HepG2 (cell line): ENCODE results near the gene PPM1M. TPM values are rescaled to one million over a fixed set of nuclear protein-coding genes. Genes with fewer than 3 reads are reported as not detected.
A peak's percentile ranks its signal among the peaks of the same experiment; 100 is the strongest.

Experiments used
- HNRNPH1 ChIP-seq: fragments of 200-400 bp; formaldehyde crosslinking; optimal IDR thresholded peaks from 2 replicates; pipeline ENCODE3; 2017; ENCODE audit warnings: mild to moderate bottlenecking, low read depth, low read length
- MNT ChIP-seq: fragments of 450-650 bp; IDR thresholded peaks from 2 replicates; pipeline ENCODE4 v1.6.1; 2016
- NFIB ChIP-seq: sonication (generic); formaldehyde crosslinking; IDR thresholded peaks from 2 replicates; pipeline ENCODE4 v1.9.0; 2021; ENCODE audit warnings: missing genetic modification reagents, mild to moderate bottlenecking, borderline replicate concordance
- RBFOX2 ChIP-seq: fragments of 200-400 bp; formaldehyde crosslinking; IDR thresholded peaks from 2 replicates; pipeline ENCODE4 v1.6.1; 2017; ENCODE audit warnings: low read depth, mild to moderate bottlenecking, low read length
- TCF7 ChIP-seq: sonication (generic); IDR thresholded peaks from 2 replicates; pipeline ENCODE4 v1.6.1; 2016; ENCODE audit warnings: antibody characterized with exemption, low read depth
- ZNF451 ChIP-seq: sonication (generic); formaldehyde crosslinking; IDR thresholded peaks from 2 replicates; pipeline ENCODE4 v1.5.0; 2020; ENCODE audit warnings: mild to moderate bottlenecking, missing genetic modification reagents
- ZNF543 ChIP-seq: sonication (generic); formaldehyde crosslinking; IDR thresholded peaks from 2 replicates; pipeline ENCODE4 v1.4.0; 2020; ENCODE audit warnings: mild to moderate bottlenecking, missing genetic modification reagents
- ZNF746 ChIP-seq: sonication (generic); formaldehyde crosslinking; IDR thresholded peaks from 2 replicates; pipeline ENCODE4 v1.8.0; 2022; ENCODE audit warnings: mild to moderate bottlenecking, missing genetic modification reagents
- ZNF773 ChIP-seq: sonication (generic); formaldehyde crosslinking; IDR thresholded peaks from 2 replicates; pipeline ENCODE4 v1.4.0; 2020; ENCODE audit warnings: missing genetic modification reagents, borderline replicate concordance
- polyA plus RNA-seq, 8 experiments: library from polyadenylated mRNA; depleted of rRNA in 3 of 8; stranded (reverse) in 7 of 8; unstranded in 1 of 8; fragments of >200 nt; fragmentation: Illumina TruSeq in 4 of 8; extraction: Trizol in 4 of 8; gene quantifications; 2 replicates each; pipeline versions ENCODE4 v1.2.1 to v1.2.3, GENCODE V29; 2011 to 2016; ENCODE audit warnings: low read depth in 4 of 8, missing spikeins in 1 of 8, mixed read lengths in 1 of 8; ENCODE audit not compliant: insufficient read depth in 1 of 8
- total RNA-seq, 5 experiments: library from RNA; depleted of rRNA; stranded (reverse); fragments of >200 nt; fragmentation: Illumina TruSeq; extraction: Trizol; gene quantifications; 2 replicates each; pipeline ENCODE4 v1.2.3, GENCODE V29; 2016; ENCODE audit warnings: low read depth in 1 of 5
- TF ChIP-seq, protein P1 (sequence below): sonication (generic); formaldehyde crosslinking; IDR thresholded peaks from 2 replicates; pipeline ENCODE4 v1.5.1; 2020; ENCODE audit warnings: mild to moderate bottlenecking, missing genetic modification reagents, borderline replicate concordance
- TF ChIP-seq, protein P2 (sequence below): sonication (generic); formaldehyde crosslinking; IDR thresholded peaks from 2 replicates; pipeline ENCODE4 v1.9.0; 2021; ENCODE audit warnings: missing genetic modification reagents, borderline replicate concordance
- TF ChIP-seq, protein P3 (sequence below): sonication (generic); formaldehyde crosslinking; IDR thresholded peaks from 2 replicates; pipeline ENCODE4 v1.4.0; 2020; ENCODE audit warnings: missing genetic modification reagents

PPM1M gene
- total and polyA plus RNA-seq, 2 of the 13 experiments (the other 11 are each of a cell fraction or from before 2014, with no cell fraction given): 2.5 to 5.9 TPM

DNA sequence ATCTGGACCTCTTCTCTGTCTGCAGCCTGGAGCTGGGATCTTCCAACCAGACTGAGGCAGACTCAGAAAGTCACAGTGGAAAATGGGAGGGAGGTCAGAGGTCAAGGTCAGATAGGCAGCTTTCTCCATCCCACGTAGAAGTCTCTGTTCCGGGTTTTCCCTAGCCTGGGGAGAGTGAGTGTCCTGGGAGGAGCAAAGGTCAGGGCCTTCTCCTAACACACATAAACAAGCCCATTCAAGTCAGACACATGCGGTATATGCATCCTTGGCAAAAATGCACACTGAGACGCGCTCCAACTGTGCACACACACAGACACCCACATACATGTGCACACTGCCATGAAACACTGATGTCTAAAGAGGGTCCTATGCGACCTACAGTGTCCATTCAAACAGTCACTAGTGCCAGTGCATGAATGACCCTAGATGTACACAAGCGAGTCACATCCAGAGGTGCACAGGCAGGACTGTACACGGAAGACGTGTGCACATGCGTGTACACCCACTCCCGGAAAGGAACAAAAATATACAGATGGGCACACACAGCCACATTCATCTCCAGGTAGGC lies 7.3 kb upstream of the PPM1M start (continued):
- TF ChIP-seq, protein P1, sequence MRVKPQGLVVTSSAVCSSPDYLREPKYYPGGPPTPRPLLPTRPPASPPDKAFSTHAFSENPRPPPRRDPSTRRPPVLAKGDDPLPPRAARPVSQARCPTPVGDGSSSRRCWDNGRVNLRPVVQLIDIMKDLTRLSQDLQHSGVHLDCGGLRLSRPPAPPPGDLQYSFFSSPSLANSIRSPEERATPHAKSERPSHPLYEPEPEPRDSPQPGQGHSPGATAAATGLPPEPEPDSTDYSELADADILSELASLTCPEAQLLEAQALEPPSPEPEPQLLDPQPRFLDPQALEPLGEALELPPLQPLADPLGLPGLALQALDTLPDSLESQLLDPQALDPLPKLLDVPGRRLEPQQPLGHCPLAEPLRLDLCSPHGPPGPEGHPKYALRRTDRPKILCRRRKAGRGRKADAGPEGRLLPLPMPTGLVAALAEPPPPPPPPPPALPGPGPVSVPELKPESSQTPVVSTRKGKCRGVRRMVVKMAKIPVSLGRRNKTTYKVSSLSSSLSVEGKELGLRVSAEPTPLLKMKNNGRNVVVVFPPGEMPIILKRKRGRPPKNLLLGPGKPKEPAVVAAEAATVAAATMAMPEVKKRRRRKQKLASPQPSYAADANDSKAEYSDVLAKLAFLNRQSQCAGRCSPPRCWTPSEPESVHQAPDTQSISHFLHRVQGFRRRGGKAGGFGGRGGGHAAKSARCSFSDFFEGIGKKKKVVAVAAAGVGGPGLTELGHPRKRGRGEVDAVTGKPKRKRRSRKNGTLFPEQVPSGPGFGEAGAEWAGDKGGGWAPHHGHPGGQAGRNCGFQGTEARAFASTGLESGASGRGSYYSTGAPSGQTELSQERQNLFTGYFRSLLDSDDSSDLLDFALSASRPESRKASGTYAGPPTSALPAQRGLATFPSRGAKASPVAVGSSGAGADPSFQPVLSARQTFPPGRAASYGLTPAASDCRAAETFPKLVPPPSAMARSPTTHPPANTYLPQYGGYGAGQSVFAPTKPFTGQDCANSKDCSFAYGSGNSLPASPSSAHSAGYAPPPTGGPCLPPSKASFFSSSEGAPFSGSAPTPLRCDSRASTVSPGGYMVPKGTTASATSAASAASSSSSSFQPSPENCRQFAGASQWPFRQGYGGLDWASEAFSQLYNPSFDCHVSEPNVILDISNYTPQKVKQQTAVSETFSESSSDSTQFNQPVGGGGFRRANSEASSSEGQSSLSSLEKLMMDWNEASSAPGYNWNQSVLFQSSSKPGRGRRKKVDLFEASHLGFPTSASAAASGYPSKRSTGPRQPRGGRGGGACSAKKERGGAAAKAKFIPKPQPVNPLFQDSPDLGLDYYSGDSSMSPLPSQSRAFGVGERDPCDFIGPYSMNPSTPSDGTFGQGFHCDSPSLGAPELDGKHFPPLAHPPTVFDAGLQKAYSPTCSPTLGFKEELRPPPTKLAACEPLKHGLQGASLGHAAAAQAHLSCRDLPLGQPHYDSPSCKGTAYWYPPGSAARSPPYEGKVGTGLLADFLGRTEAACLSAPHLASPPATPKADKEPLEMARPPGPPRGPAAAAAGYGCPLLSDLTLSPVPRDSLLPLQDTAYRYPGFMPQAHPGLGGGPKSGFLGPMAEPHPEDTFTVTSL (CRISPR knock-in tag): no peak; the same call in 1 of the 2 replicates
- TF ChIP-seq ZNF746 (CRISPR knock-in tag): 0 out of 2 replicates have a peak, but pooled peaks have one; percentile 45
- peak; percentile 63 for TF ChIP-seq MNT
- no peak; the same call in 1 of the 2 replicates for TF ChIP-seq TCF7
- no peak for TF ChIP-seq ZNF773 (CRISPR knock-in tag)
- TF ChIP-seq HNRNPH1: no peak
- no peak for TF ChIP-seq NFIB (CRISPR knock-in tag)
- no peak for TF ChIP-seq ZNF543 (CRISPR knock-in tag)
- no peak for TF ChIP-seq ZNF451 (CRISPR knock-in tag)
- TF ChIP-seq, protein P2, sequence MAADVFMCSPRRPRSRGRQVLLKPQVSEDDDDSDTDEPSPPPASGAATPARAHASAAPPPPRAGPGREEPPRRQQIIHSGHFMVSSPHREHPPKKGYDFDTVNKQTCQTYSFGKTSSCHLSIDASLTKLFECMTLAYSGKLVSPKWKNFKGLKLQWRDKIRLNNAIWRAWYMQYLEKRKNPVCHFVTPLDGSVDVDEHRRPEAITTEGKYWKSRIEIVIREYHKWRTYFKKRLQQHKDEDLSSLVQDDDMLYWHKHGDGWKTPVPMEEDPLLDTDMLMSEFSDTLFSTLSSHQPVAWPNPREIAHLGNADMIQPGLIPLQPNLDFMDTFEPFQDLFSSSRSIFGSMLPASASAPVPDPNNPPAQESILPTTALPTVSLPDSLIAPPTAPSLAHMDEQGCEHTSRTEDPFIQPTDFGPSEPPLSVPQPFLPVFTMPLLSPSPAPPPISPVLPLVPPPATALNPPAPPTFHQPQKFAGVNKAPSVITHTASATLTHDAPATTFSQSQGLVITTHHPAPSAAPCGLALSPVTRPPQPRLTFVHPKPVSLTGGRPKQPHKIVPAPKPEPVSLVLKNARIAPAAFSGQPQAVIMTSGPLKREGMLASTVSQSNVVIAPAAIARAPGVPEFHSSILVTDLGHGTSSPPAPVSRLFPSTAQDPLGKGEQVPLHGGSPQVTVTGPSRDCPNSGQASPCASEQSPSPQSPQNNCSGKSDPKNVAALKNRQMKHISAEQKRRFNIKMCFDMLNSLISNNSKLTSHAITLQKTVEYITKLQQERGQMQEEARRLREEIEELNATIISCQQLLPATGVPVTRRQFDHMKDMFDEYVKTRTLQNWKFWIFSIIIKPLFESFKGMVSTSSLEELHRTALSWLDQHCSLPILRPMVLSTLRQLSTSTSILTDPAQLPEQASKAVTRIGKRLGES (CRISPR knock-in tag): no peak
- TF ChIP-seq, protein P3, sequence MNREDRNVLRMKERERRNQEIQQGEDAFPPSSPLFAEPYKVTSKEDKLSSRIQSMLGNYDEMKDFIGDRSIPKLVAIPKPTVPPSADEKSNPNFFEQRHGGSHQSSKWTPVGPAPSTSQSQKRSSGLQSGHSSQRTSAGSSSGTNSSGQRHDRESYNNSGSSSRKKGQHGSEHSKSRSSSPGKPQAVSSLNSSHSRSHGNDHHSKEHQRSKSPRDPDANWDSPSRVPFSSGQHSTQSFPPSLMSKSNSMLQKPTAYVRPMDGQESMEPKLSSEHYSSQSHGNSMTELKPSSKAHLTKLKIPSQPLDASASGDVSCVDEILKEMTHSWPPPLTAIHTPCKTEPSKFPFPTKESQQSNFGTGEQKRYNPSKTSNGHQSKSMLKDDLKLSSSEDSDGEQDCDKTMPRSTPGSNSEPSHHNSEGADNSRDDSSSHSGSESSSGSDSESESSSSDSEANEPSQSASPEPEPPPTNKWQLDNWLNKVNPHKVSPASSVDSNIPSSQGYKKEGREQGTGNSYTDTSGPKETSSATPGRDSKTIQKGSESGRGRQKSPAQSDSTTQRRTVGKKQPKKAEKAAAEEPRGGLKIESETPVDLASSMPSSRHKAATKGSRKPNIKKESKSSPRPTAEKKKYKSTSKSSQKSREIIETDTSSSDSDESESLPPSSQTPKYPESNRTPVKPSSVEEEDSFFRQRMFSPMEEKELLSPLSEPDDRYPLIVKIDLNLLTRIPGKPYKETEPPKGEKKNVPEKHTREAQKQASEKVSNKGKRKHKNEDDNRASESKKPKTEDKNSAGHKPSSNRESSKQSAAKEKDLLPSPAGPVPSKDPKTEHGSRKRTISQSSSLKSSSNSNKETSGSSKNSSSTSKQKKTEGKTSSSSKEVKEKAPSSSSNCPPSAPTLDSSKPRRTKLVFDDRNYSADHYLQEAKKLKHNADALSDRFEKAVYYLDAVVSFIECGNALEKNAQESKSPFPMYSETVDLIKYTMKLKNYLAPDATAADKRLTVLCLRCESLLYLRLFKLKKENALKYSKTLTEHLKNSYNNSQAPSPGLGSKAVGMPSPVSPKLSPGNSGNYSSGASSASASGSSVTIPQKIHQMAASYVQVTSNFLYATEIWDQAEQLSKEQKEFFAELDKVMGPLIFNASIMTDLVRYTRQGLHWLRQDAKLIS (CRISPR knock-in tag): no peak
- no peak for TF ChIP-seq RBFOX2
